Mesothelial cell of epicardium (in vitro differentiated cells): ENCODE results near the gene ME2. TPM values are rescaled to one million over a fixed set of nuclear protein-coding genes. Genes with fewer than 3 reads are reported as not detected.
A peak's percentile ranks its signal among the peaks of the same experiment; 100 is the strongest.

Experiments used
- DNase-seq, 2 experiments: peaks; one replicate each; pipeline ENCODE4 v3.0.0; 2021; ENCODE audit warnings: low spot score in 2 of 2; ENCODE audit not compliant: unreplicated experiment in 2 of 2
- H3K27ac Mint-ChIP-seq: 2 replicates; pipeline ENCODE4 v1.8.0; 2021; ENCODE audit warnings: mixed read lengths
- H3K27me3 Mint-ChIP-seq: 2 replicates; pipeline ENCODE4 v1.8.0; 2021; ENCODE audit warnings: low read depth, mixed read lengths
- H3K36me3 Mint-ChIP-seq: 2 replicates; pipeline ENCODE4 v1.8.0; 2021; ENCODE audit warnings: mixed read lengths
- H3K4me1 Mint-ChIP-seq: 2 replicates; pipeline ENCODE4 v1.8.0; 2021; ENCODE audit warnings: mixed read lengths
- H3K4me3 Mint-ChIP-seq: 2 replicates; pipeline ENCODE4 v1.8.0; 2021; ENCODE audit warnings: mild to moderate bottlenecking, moderate library complexity, mixed read lengths
- H3K9me3 Mint-ChIP-seq: 2 replicates; pipeline ENCODE4 v1.8.0; 2021; ENCODE audit warnings: mixed read lengths
- total RNA-seq: library from RNA; stranded (reverse); gene quantifications from 3 replicates; pipeline ENCODE4 v1.2.1, GENCODE V29; 2021
- TF ChIP-seq, protein P1 (sequence below): fragments of 200-600 bp; sonication (generic); IDR thresholded peaks from one replicate; pipeline ENCODE4 v1.5.0; 2021; ENCODE audit warnings: antibody characterized with exemption; ENCODE audit not compliant: unreplicated experiment

The ME2 gene
- total RNA-seq, 1 donor from 2014 or later, result 37.3 TPM

DNA sequence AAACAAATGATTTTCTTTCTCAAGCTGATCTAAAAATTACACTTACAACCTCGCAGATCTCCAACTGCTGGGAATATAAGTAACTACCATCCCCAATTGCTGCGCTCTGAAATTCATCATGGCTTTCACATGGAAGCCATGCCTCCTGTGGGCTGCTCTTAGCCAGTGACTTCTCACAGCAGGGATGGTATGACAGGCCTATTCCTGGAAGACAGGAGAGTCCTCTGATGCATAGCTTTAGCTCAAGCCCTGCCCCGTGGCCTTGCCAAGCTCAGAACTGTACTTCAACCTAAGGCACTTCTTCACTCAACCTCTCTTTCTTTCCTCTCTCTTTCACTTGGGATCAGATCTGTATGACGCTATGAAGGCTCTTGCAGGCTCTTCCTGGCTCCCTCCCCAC, 76.3 kb downstream of the ME2 start:
- TF ChIP-seq, protein P1, sequence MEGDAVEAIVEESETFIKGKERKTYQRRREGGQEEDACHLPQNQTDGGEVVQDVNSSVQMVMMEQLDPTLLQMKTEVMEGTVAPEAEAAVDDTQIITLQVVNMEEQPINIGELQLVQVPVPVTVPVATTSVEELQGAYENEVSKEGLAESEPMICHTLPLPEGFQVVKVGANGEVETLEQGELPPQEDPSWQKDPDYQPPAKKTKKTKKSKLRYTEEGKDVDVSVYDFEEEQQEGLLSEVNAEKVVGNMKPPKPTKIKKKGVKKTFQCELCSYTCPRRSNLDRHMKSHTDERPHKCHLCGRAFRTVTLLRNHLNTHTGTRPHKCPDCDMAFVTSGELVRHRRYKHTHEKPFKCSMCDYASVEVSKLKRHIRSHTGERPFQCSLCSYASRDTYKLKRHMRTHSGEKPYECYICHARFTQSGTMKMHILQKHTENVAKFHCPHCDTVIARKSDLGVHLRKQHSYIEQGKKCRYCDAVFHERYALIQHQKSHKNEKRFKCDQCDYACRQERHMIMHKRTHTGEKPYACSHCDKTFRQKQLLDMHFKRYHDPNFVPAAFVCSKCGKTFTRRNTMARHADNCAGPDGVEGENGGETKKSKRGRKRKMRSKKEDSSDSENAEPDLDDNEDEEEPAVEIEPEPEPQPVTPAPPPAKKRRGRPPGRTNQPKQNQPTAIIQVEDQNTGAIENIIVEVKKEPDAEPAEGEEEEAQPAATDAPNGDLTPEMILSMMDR, result no peak
- no peaks in the 10 kb centered on the region for H3K36me3 Mint-ChIP-seq
- no peak for DNase-seq
- H3K4me1 Mint-ChIP-seq, result no peaks in the 10 kb centered on the region
- no peaks in the 10 kb centered on the region for H3K9me3 Mint-ChIP-seq
- H3K27me3 Mint-ChIP-seq, result no peaks in the 10 kb centered on the region
- H3K27ac Mint-ChIP-seq, result no peak overlapping the region
- H3K4me3 Mint-ChIP-seq, result no peak overlapping the region

DNA sequence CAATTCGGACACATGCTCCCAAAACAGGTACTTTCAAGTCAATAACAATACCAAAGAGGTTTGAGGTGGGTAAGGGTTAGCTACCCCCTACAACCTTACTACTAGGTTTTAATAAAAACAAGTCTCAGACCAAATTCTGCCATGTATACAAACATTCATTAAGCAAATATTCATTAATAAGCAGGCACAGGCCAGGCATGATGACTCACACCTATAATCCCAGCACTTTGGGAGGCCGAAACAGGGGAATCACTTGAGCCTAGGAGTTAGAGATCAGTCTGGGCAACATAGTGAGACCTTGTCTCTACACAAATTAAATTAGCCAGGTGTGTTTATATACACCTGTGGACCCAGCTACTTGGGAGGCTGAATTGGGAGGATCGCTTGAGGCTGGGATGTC, 77.2 kb downstream of the ME2 start:
- no peak overlapping the region for H3K27ac Mint-ChIP-seq
- H3K9me3 Mint-ChIP-seq, result peaks cover 4% of the 10 kb centered on the region
- peaks cover 2% of the 10 kb centered on the region for H3K36me3 Mint-ChIP-seq
- H3K27me3 Mint-ChIP-seq, result no peaks in the 10 kb centered on the region
- no peak overlapping the region for H3K4me3 Mint-ChIP-seq
- TF ChIP-seq, protein P1, result no peak
- DNase-seq, result no peak
- H3K4me1 Mint-ChIP-seq, result no peaks in the 10 kb centered on the region

DNA sequence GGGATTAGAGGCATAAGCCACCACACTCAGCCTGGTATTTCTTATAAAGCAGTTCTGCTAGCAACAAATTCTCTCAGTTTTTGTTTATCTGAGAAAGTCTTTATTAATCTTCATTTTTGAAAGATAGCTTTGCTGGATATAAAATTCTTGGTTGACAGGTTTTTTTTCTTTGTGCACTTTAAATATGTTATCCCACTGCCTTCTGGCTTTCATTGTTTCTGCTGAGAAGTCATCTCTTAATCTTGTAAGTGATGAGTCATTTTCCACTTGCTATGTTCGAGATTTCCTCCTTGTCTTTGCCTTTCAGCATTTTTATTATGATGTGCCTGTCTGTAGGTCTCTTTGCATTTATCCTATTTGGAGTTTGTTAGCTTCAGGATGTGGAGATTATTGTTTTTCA, 83.1 kb downstream of the ME2 start:
- peaks cover 13% of the 10 kb centered on the region for H3K36me3 Mint-ChIP-seq
- DNase-seq, result no peak

DNA sequence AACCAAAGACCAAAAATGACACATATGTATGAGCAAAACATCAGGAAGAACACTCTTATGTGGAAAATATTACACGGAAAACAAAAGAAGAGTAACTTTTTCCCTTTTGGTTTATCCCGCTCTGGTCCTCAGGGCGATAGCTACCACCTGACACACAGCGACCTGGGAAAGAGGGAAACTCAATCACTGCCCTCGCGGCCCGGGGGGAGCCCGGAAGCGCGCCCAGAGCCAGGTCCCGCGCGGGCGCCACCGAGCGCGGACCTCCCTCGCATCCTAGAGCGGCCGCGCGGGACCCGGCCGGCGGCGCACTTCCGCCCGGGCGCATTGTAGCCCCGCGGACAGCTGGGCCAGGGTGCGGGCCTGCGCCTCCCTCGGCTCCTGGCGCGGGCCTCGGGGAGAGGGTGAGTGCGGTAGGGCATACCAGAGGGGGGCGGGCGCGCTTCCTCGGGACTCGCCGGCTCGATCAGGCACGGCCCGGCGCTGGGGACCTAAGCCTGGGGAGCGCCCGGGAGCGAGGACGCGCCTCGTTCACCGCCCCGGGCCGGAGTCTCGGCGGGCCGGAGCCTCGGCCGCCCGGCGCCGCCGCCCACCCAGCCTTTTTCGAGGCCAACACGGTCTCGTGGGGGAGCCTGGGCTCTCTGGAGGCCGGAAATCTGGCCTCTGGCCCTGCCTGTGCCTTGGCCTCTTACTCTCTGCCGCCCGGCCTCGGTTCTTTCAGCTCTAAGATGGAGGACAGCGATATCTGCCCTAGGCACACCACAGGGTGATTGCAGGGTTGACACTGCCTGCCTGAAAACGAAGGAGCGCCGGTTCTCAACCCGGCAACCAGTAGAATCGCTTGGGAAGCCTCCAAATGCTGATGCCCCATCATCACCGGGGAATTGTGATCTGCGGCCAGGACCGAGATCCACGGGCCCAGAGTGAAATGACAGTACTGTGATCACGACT, 89.1 kb downstream of the ME2 start, which contains the start of gene ELAC1:
ELAC1 (plus strand) TSS at position 327 of the 948 bp plus-strand sequence. CDS start 6,365 bp downstream, outside the sequence.
- H3K36me3 Mint-ChIP-seq, result peaks cover 5% of the 10 kb centered on the region
- H3K27me3 Mint-ChIP-seq, result no peaks in the 10 kb centered on the region
- peak; percentile 50 to 79 for DNase-seq
- H3K27ac Mint-ChIP-seq, result peak within 1 kb of the TSS; percentile 99
- H3K4me3 Mint-ChIP-seq, result peak within 1 kb of the TSS; percentile 93
- peaks cover 17% of the 10 kb centered on the region for H3K4me1 Mint-ChIP-seq
- H3K9me3 Mint-ChIP-seq, result peaks cover 11% of the 10 kb centered on the region
- TF ChIP-seq, protein P1, result no peak

More for the DNA sequence above, 83.1 kb downstream of the ME2 start:
- TF ChIP-seq, protein P1, result no peak
- H3K27me3 Mint-ChIP-seq, result no peaks in the 10 kb centered on the region
- no peaks in the 10 kb centered on the region for H3K4me1 Mint-ChIP-seq
- H3K27ac Mint-ChIP-seq, result no peak overlapping the region
- peaks cover 24% of the 10 kb centered on the region for H3K9me3 Mint-ChIP-seq
- H3K4me3 Mint-ChIP-seq, result no peak overlapping the region

DNA sequence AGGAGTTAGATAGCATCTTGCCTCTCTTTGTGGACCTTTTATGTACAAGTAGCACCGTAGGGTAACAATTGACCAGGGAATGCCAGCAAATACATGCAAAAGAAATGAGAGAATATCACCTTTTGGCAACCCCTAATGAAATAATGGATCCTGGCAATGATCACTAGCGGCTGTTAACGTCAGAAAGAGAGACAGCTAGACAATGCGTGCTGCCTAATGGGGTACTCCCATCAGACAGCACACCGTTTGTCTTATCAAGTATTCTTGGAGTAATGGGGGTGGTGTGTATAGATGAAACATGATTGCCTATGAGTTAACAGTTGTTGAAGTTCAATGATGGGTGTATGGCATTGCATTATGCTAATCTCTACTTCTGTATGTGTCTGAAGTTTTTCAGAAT, 90.5 kb downstream of the ME2 start:
- Mint-ChIP-seq H3K9me3 (no peaks in the 10 kb centered on the region), H3K4me3 (peak overlapping the region; percentile 93), H3K4me1 (peaks cover 17% of the 10 kb centered on the region), H3K27ac (peak overlapping the region; percentile 99), H3K36me3 (peaks cover under 1% of the 10 kb centered on the region), H3K27me3 (no peaks in the 10 kb centered on the region)
- DNase-seq, result no peak
- TF ChIP-seq, protein P1, result no peak
